K562 (cell line): ENCODE results near the gene THSD8. TPM values are rescaled to one million over a fixed set of nuclear protein-coding genes. Genes with fewer than 3 reads are reported as not detected.

ENCODE experiments used
- COPS2 ChIP-seq: fragments of 450-650 bp; conservative IDR thresholded peaks from 2 replicates; pipeline ENCODE4 v1.6.1; 2016; ENCODE audit warnings: mild to moderate bottlenecking, moderate library complexity
- CTBP1 ChIP-seq: fragments of 450-650 bp; IDR thresholded peaks from 2 replicates; pipeline ENCODE4 v1.6.1; 2016; ENCODE audit warnings: borderline replicate concordance
- DDX20 ChIP-seq: fragments of 450-650 bp; IDR thresholded peaks from 2 replicates; pipeline ENCODE4 v1.6.1; 2016; ENCODE audit warnings: missing genetic modification characterization, low read depth, mild to moderate bottlenecking, missing compliant biosample characterization, moderate library complexity
- DPF2 ChIP-seq: fragments of 450-650 bp; IDR thresholded peaks from 2 replicates; pipeline ENCODE4 v1.6.1; 2016
- ELF2 ChIP-seq: fragments of 250-450 bp; sonication (Bioruptor Pico); IDR thresholded peaks from 2 replicates; pipeline ENCODE4 v1.5.0; 2021; ENCODE audit warnings: mild to moderate bottlenecking
- FOXA3 ChIP-seq, 2 experiments: fragments of 450-650 bp in 1 of 2; sonication (generic) in 1 of 2; formaldehyde crosslinking; IDR thresholded peaks in 1 of 2; conservative IDR thresholded peaks in 1 of 2; 2 replicates each; pipeline versions ENCODE4 v1.4.0 to v1.8.0; 2020 to 2022; ENCODE audit warnings: mild to moderate bottlenecking in 2 of 2, missing genetic modification reagents in 1 of 2
- FOXK1 ChIP-seq: sonication (generic); formaldehyde crosslinking; IDR thresholded peaks from 2 replicates; pipeline ENCODE4 v1.8.0; 2022; ENCODE audit warnings: missing genetic modification reagents, mild to moderate bottlenecking, borderline replicate concordance
- FOXK2 ChIP-seq, 2 experiments: fragments of 450-650 bp; IDR thresholded peaks in 1 of 2; conservative IDR thresholded peaks in 1 of 2; 2 replicates each; pipeline ENCODE4 v1.6.1; 2016; ENCODE audit warnings: low read depth in 2 of 2, mild to moderate bottlenecking in 1 of 2
- HNRNPLL ChIP-seq: fragments of 200-400 bp; formaldehyde crosslinking; IDR thresholded peaks from 2 replicates; pipeline ENCODE4 v1.6.1; 2017; ENCODE audit warnings: low read length, low read depth, mild to moderate bottlenecking; ENCODE audit not compliant: poor library complexity, severe bottlenecking
- ILK ChIP-seq: fragments of 450-650 bp; IDR thresholded peaks from 2 replicates; pipeline ENCODE4 v1.6.1; 2016; ENCODE audit warnings: missing genetic modification characterization, low read depth, mild to moderate bottlenecking, missing compliant biosample characterization, moderate library complexity, borderline replicate concordance
- NELFE ChIP-seq: IDR thresholded peaks from 2 replicates; pipeline ENCODE4 v1.6.1; 2011; ENCODE audit warnings: mild to moderate bottlenecking; ENCODE audit not compliant: insufficient read depth, insufficient read length
- SAP30 ChIP-seq: fragments of 200-600 bp; sonication (generic); IDR thresholded peaks from 2 replicates; pipeline ENCODE4 v1.6.1; 2012; ENCODE audit warnings: borderline replicate concordance, low read depth, mild to moderate bottlenecking, moderate library complexity, low read length, control low read depth, inconsistent platforms; ENCODE audit not compliant: insufficient read depth, poor library complexity, severe bottlenecking
- TCF7 ChIP-seq: sonication (generic); IDR thresholded peaks from 2 replicates; pipeline ENCODE4 v1.6.1; 2016; ENCODE audit warnings: antibody characterized with exemption, borderline replicate concordance
- ZNF316 ChIP-seq: fragments of 450-650 bp; IDR thresholded peaks from 2 replicates; pipeline ENCODE4 v1.6.1; 2016
- polyA plus RNA-seq, 8 experiments: library from polyadenylated mRNA; depleted of rRNA in 4 of 8; stranded (reverse) in 5 of 8; unstranded in 3 of 8; fragments of >200 nt; fragmentation: Nextera tagmentation in 2 of 8; fragmentation: Illumina TruSeq in 1 of 8; extraction: Ambion mirVana in 2 of 8; extraction: Trizol in 1 of 8; gene quantifications; 2 replicates each; pipeline versions ENCODE4 v1.2.1 to v1.2.3, GENCODE V29; 2011 to 2014; ENCODE audit warnings: inconsistent platforms in 1 of 8, missing spikeins in 1 of 8
- total RNA-seq, 7 experiments: library from RNA; depleted of rRNA in 6 of 7; stranded (reverse); fragments of >200 nt in 6 of 7; fragmentation: Illumina TruSeq in 2 of 7; extraction: Trizol in 2 of 7; gene quantifications; 2 replicates each; pipeline versions ENCODE4 v1.2.1 to v1.2.3, GENCODE V29; 2011 to 2021; ENCODE audit warnings: low replicate concordance in 1 of 7
- TF ChIP-seq, protein P1 (sequence below): fragments of 200-800 bp; sonication (Bioruptor generic); IDR thresholded peaks from 2 replicates; pipeline ENCODE4 v1.6.1; 2016; ENCODE audit warnings: missing genetic modification characterization, missing compliant biosample characterization
- TF ChIP-seq, protein P2 (sequence below): fragments of 250-450 bp; sonication (Bioruptor Pico); IDR thresholded peaks from 2 replicates; pipeline ENCODE4 v1.6.1; 2021; ENCODE audit warnings: mild to moderate bottlenecking
- TF ChIP-seq, protein P3 (sequence below): sonication (generic); formaldehyde crosslinking; IDR thresholded peaks from 2 replicates; pipeline ENCODE4 v1.8.1; 2023; ENCODE audit warnings: mild to moderate bottlenecking, missing genetic modification reagents
- TF ChIP-seq, protein P4 (sequence below): sonication (generic); formaldehyde crosslinking; IDR thresholded peaks from 2 replicates; pipeline ENCODE4 v1.8.0; 2022; ENCODE audit warnings: missing genetic modification reagents, mild to moderate bottlenecking, moderate library complexity, borderline replicate concordance

The THSD8 gene
- total and polyA plus RNA-seq, 9 of the 15 experiments (the other 6 are each of a cell fraction or from before 2014, with no cell fraction given), result 8.4 to 42.4 (median 19.9) TPM; not detected in 2

DNA sequence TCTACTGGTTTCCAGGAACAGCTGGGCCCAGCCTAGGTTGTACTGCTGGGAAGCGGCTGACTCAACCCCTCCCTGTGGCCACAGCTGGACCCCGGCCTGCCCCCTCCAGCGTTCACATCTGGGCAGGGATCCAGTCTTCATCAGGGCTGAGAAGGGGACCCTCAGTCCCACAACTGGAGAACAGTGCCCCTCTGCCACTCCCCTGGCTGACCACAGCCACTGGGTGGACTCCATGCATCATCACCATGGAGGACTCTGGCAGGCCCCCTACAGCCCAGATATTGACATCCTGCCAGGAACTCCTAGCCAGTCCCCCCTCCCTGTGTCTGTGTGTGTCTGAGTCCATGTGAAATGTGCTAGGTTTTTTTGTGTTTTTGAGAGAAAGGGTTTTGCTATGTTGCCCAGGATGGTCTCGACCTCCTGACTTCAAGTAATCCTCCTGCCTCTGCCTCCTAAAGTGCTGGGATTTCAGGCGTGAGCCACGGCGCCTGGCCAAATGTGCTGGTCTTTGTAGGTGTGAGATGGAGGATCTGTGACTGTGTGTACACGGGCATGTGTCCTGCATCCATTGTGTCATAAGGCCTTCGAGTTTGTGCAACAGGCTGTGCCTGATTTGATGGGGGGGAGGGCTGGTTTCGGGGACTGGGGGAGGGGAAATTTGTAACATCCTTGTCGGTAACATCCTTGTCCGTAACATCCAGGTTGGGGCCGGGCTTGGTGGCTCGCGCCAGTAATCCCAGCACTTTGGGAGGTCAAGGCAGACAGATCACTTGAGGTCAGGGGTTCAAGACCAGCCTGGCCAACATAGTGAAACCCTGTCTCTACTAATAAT, 22.5 kb upstream of the THSD8 start (continued):
- TF ChIP-seq, protein P1, sequence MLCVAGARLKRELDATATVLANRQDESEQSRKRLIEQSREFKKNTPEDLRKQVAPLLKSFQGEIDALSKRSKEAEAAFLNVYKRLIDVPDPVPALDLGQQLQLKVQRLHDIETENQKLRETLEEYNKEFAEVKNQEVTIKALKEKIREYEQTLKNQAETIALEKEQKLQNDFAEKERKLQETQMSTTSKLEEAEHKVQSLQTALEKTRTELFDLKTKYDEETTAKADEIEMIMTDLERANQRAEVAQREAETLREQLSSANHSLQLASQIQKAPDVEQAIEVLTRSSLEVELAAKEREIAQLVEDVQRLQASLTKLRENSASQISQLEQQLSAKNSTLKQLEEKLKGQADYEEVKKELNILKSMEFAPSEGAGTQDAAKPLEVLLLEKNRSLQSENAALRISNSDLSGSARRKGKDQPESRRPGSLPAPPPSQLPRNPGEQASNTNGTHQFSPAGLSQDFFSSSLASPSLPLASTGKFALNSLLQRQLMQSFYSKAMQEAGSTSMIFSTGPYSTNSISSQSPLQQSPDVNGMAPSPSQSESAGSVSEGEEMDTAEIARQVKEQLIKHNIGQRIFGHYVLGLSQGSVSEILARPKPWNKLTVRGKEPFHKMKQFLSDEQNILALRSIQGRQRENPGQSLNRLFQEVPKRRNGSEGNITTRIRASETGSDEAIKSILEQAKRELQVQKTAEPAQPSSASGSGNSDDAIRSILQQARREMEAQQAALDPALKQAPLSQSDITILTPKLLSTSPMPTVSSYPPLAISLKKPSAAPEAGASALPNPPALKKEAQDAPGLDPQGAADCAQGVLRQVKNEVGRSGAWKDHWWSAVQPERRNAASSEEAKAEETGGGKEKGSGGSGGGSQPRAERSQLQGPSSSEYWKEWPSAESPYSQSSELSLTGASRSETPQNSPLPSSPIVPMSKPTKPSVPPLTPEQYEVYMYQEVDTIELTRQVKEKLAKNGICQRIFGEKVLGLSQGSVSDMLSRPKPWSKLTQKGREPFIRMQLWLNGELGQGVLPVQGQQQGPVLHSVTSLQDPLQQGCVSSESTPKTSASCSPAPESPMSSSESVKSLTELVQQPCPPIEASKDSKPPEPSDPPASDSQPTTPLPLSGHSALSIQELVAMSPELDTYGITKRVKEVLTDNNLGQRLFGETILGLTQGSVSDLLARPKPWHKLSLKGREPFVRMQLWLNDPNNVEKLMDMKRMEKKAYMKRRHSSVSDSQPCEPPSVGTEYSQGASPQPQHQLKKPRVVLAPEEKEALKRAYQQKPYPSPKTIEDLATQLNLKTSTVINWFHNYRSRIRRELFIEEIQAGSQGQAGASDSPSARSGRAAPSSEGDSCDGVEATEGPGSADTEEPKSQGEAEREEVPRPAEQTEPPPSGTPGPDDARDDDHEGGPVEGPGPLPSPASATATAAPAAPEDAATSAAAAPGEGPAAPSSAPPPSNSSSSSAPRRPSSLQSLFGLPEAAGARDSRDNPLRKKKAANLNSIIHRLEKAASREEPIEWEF (CRISPR knock-in tag), result no peak
- 0 out of 2 replicates have a peak, but pooled peaks have one; percentile 34 for TF ChIP-seq DPF2
- TF ChIP-seq COPS2, result no peak
- TF ChIP-seq DDX20 (tag), result no peak
- TF ChIP-seq, protein P2, sequence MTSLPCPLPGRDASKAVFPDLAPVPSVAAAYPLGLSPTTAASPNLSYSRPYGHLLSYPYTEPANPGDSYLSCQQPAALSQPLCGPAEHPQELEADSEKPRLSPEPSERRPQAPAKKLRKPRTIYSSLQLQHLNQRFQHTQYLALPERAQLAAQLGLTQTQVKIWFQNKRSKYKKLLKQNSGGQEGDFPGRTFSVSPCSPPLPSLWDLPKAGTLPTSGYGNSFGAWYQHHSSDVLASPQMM (CRISPR knock-in tag), result no peak
- TF ChIP-seq ELF2 (CRISPR knock-in tag), result no peak
- TF ChIP-seq HNRNPLL, result no peak
- TF ChIP-seq CTBP1, result no peak
- no peak for TF ChIP-seq NELFE
- TF ChIP-seq, protein P3, sequence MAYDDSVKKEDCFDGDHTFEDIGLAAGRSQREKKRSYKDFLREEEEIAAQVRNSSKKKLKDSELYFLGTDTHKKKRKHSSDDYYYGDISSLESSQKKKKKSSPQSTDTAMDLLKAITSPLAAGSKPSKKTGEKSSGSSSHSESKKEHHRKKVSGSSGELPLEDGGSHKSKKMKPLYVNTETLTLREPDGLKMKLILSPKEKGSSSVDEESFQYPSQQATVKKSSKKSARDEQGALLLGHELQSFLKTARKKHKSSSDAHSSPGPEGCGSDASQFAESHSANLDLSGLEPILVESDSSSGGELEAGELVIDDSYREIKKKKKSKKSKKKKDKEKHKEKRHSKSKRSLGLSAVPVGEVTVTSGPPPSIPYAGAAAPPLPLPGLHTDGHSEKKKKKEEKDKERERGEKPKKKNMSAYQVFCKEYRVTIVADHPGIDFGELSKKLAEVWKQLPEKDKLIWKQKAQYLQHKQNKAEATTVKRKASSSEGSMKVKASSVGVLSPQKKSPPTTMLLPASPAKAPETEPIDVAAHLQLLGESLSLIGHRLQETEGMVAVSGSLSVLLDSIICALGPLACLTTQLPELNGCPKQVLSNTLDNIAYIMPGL (CRISPR knock-in tag), result no peak
- TF ChIP-seq FOXK2 (conservative IDR thresholded peaks at IDR 0.05 in 1 of 2, IDR thresholded peaks at IDR 0.05 in 1 of 2; ENCODE audit: low read depth in 2 of 2), result peak in 1 of 2 experiments; percentile 56; a peak in 1 of 4 replicates
- TF ChIP-seq FOXK1 (CRISPR knock-in tag), result no peak
- TF ChIP-seq, protein P4, sequence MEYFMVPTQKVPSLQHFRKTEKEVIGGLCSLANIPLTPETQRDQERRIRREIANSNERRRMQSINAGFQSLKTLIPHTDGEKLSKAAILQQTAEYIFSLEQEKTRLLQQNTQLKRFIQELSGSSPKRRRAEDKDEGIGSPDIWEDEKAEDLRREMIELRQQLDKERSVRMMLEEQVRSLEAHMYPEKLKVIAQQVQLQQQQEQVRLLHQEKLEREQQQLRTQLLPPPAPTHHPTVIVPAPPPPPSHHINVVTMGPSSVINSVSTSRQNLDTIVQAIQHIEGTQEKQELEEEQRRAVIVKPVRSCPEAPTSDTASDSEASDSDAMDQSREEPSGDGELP (CRISPR knock-in tag), result peak; percentile 90
- no peak for TF ChIP-seq ILK (tag)
- no peak for TF ChIP-seq ZNF316
- peak; percentile 28 for TF ChIP-seq SAP30
- no peak for TF ChIP-seq TCF7
- TF ChIP-seq FOXA3 (CRISPR knock-in tag; conservative IDR thresholded peaks at IDR 0.05 in 1 of 2, IDR thresholded peaks at IDR 0.05 in 1 of 2), result no peak
